B cell (primary cell): ENCODE results near the gene TOR2A. TPM values are rescaled to one million over a fixed set of nuclear protein-coding genes. Genes with fewer than 3 reads are reported as not detected.

ENCODE experiments used
- ATAC-seq: fragments of 200-7000 bp; cut with Tn5 transposase; one replicate; pipeline ENCODE4 v1.10.0; 2021; ENCODE audit warnings: low read depth, mild to moderate bottlenecking, moderate number of reproducible peaks, moderate library complexity
- CTCF ChIA-PET: fragments of 350-600 bp; sonication (Branson Sonifier 250); formaldehyde crosslinking; loops from one replicate; lab custom pipeline; 2021; ENCODE audit warnings: antibody characterized with exemption, inconsistent platforms; lab: Charles Lee
- POLR2A ChIA-PET: fragments of 350-600 bp; sonication (Branson Sonifier 250); formaldehyde crosslinking; loops from one replicate; lab custom pipeline; 2021; ENCODE audit warnings: antibody characterized with exemption; lab: Charles Lee
- DNase-seq: peaks from one replicate; pipeline ENCODE4 v3.0.0; 2013
- H2AFZ ChIP-seq: 2 replicates; pipeline ENCODE4 v1.6.1; 2012; ENCODE audit warnings: mild to moderate bottlenecking, low read depth, low read length; ENCODE audit not compliant: insufficient read depth, poor library complexity, severe bottlenecking
- H3K27ac ChIP-seq, 2 donors: 1 replicate in 1 of 2; 2 replicates in 1 of 2; pipeline ENCODE4 v1.5.1; 2012 to 2013; ENCODE audit warnings: low read length in 2 of 2, mild to moderate bottlenecking in 2 of 2, moderate library complexity in 1 of 2
- H3K27me3 ChIP-seq, 4 experiments: fragments of 200-600 bp in 1 of 4; sonication (generic) in 1 of 4; replicated peaks in 1 of 4; 1 replicate in 2 of 4; 2 replicates in 2 of 4; pipeline versions ENCODE4 v1.6.1 to v1.7.0; 2013 to 2016; ENCODE audit warnings: low read length in 3 of 4, mild to moderate bottlenecking in 2 of 4, mixed read lengths in 1 of 4, moderate library complexity in 1 of 4; ENCODE audit not compliant: insufficient read depth in 4 of 4, control insufficient read depth in 3 of 4; ENCODE audit errors: control extremely low read depth in 1 of 4
- H3K36me3 ChIP-seq, 2 experiments: replicated peaks in 1 of 2; 1 replicate in 1 of 2; 2 replicates in 1 of 2; pipeline versions ENCODE4 v1.6.1 to v1.7.1; 2013; ENCODE audit warnings: low read length in 1 of 2; ENCODE audit not compliant: insufficient read depth in 2 of 2, control insufficient read depth in 1 of 2; ENCODE audit errors: control extremely low read depth in 1 of 2, extremely low read depth in 1 of 2
- H3K4me1 ChIP-seq, 2 donors: fragments of 200-600 bp in 1 of 2; sonication (generic) in 1 of 2; 1 replicate in 1 of 2; 2 replicates in 1 of 2; pipeline versions ENCODE4 v1.5.1 to v1.6.1; 2013 to 2017; ENCODE audit warnings: low read length in 2 of 2; ENCODE audit not compliant: control insufficient read depth in 2 of 2, insufficient read depth in 2 of 2
- H3K4me2 ChIP-seq: replicated peaks from 2 replicates; pipeline ENCODE3; 2012; ENCODE audit warnings: mild to moderate bottlenecking, low read depth, low read length; ENCODE audit not compliant: poor library complexity, severe bottlenecking
- H3K4me3 ChIP-seq, 5 experiments: fragments of 200-600 bp in 1 of 5; sonication (generic) in 1 of 5; 1 replicate in 3 of 5; 2 replicates in 2 of 5; pipeline versions ENCODE4 v1.5.1 to v1.7.0; 2011 to 2016; ENCODE audit warnings: low read length in 4 of 5, mild to moderate bottlenecking in 4 of 5, low read depth in 2 of 5, control low read depth in 1 of 5, moderate library complexity in 1 of 5; ENCODE audit not compliant: insufficient read depth in 1 of 5; ENCODE audit errors: control extremely low read depth in 1 of 5, extremely low read depth in 1 of 5
- H3K79me2 ChIP-seq: fragments of 200-600 bp; sonication (generic); one replicate; pipeline ENCODE4 v1.6.0; 2016; ENCODE audit warnings: low read length; ENCODE audit not compliant: control insufficient read depth, insufficient read depth
- H3K9ac ChIP-seq: fragments of 200-600 bp; sonication (generic); 2 replicates; pipeline ENCODE4 v1.6.1; 2017; ENCODE audit warnings: mild to moderate bottlenecking, low read length, moderate library complexity
- H3K9me3 ChIP-seq, 3 donors: one replicate each; pipeline versions ENCODE4 v1.6.1 to v1.7.1; 2013; ENCODE audit warnings: low read length in 2 of 3; ENCODE audit not compliant: control insufficient read depth in 2 of 3, insufficient read depth in 1 of 3; ENCODE audit errors: control extremely low read depth in 1 of 3
- H4K20me1 ChIP-seq: 2 replicates; pipeline ENCODE4 v1.6.0; 2012; ENCODE audit warnings: mild to moderate bottlenecking, low read length; ENCODE audit not compliant: insufficient read depth, control insufficient read depth, poor library complexity, severe bottlenecking
- H3K27ac Mint-ChIP-seq: one replicate; pipeline ENCODE4 v1.8.0; 2021; ENCODE audit warnings: mixed read lengths
- H3K27me3 Mint-ChIP-seq: one replicate; pipeline ENCODE4 v1.8.0; 2021; ENCODE audit warnings: mixed read lengths
- H3K4me1 Mint-ChIP-seq: one replicate; pipeline ENCODE4 v1.8.0; 2021; ENCODE audit warnings: mixed read lengths
- H3K4me3 Mint-ChIP-seq: one replicate; pipeline ENCODE4 v1.8.0; 2021; ENCODE audit warnings: mixed read lengths
- H3K9me3 Mint-ChIP-seq: one replicate; pipeline ENCODE4 v1.8.0; 2022; ENCODE audit warnings: mixed read lengths; ENCODE audit not compliant: insufficient read depth
- CTCF ChIP-seq: fragments of 200-600 bp; IDR thresholded peaks from one replicate; pipeline ENCODE4 v1.8.0; 2022; ENCODE audit warnings: antibody characterized with exemption, mild to moderate bottlenecking
- EZH2 ChIP-seq: IDR thresholded peaks from 2 replicates; pipeline ENCODE4 v1.6.1; 2012; ENCODE audit warnings: borderline replicate concordance, low read depth, mild to moderate bottlenecking, moderate library complexity, low read length; ENCODE audit not compliant: insufficient read depth, poor library complexity, severe bottlenecking
- WGBS: methylation state at CpG from one replicate; pipeline ENCODE4 v1.1.5; 2013; ENCODE audit warnings: missing lambda C conversion rate; ENCODE audit not compliant: insufficient coverage; 5-methylcytosine and 5-hydroxymethylcytosine counted together
- intact Hi-C: fragments of 100-400 bp; cut with micrococcal nuclease; formaldehyde crosslinking; loops from one replicate; pipeline ENCODE4 v1.10.0; 2022
- polyA plus RNA-seq: library from polyadenylated mRNA; depleted of rRNA; stranded (reverse); fragments of >200 nt; gene quantifications from 2 replicates; pipeline ENCODE4 v1.2.3, GENCODE V29; 2012
- total RNA-seq, 2 donors: library from RNA; stranded (reverse); fragments of 120-200 nt in 1 of 2; gene quantifications; 1 replicate in 1 of 2; 2 replicates in 1 of 2; pipeline versions ENCODE4 v1.2.3 to v1.2.4, GENCODE V29; 2013 to 2022

TOR2A gene
- total and polyA plus RNA-seq, 2 donors (not counting 1 experiment from before 2014, with no cell fraction given), result 15.8 to 26.5 TPM

GRCh38 chr9:127756233-127756632 is 21.1 kb upstream of the TOR2A start:
- no peak overlapping the region for H3K4me2 ChIP-seq
- H4K20me1 ChIP-seq, result peaks cover 95% of the 10 kb centered on the region
- no peak overlapping the region for H3K4me3 ChIP-seq
- H3K9me3 ChIP-seq, result no peaks in the 10 kb centered on the region
- peaks cover 11% of the 10 kb centered on the region for H3K4me1 Mint-ChIP-seq
- H3K27ac ChIP-seq, result no peak overlapping the region
- H3K27ac Mint-ChIP-seq, result no peak overlapping the region
- H3K27me3 ChIP-seq, result no peaks in the 10 kb centered on the region
- WGBS, result 100% methylated on average over 2 of the region's 3 CpGs
- H3K36me3 ChIP-seq, result peaks cover 0 to 57% of the 10 kb centered on the region in 2 experiments
- intact Hi-C loops, result no loop called here
- ChIA-PET CTCF (interaction anchor here (1.1 kb wide), 1 partner anchor 113 kb away, joined by 4 read pairs; no protein-coding TSS in a partner anchor), POLR2A (interaction anchor here (0.7 kb wide), 2 partner anchors 12 to 23 kb away, joined by 3 to 9 read pairs; no protein-coding TSS in a partner anchor)
- no peak overlapping the region for H3K9ac ChIP-seq
- TF ChIP-seq CTCF (no peak), EZH2 (no peak)
- DNase-seq, result no peak
- peaks cover 89% of the 10 kb centered on the region for H3K79me2 ChIP-seq
- H2AFZ ChIP-seq, result no peak overlapping the region
- H3K27me3 Mint-ChIP-seq, result no peaks in the 10 kb centered on the region
- no peak for ATAC-seq
- no peak overlapping the region for H3K4me3 Mint-ChIP-seq
- H3K9me3 Mint-ChIP-seq, result no peaks in the 10 kb centered on the region
- no peaks in the 10 kb centered on the region for H3K4me1 ChIP-seq

- no peak overlapping the region for H3K9ac ChIP-seq
- H3K4me1 ChIP-seq, result no peaks in the 10 kb centered on the region
- no peak overlapping the region for H3K4me2 ChIP-seq
- TF ChIP-seq EZH2 (no peak), CTCF (no peak)
- ATAC-seq (no peak), DNase-seq (no peak)
- peaks cover 2 to 57% of the 10 kb centered on the region in 2 experiments for H3K36me3 ChIP-seq
- Mint-ChIP-seq H3K27me3 (no peaks in the 10 kb centered on the region), H3K4me1 (peaks cover 11% of the 10 kb centered on the region), H3K9me3 (no peaks in the 10 kb centered on the region), H3K27ac (no peak overlapping the region), H3K4me3 (no peak overlapping the region)
- WGBS, result 98% methylated on average over 56 of the region's 61 CpGs
- intact Hi-C loops, result no loop called here
- no peak overlapping the region for H3K4me3 ChIP-seq
- CTCF ChIA-PET, result interaction anchor here (1.1 to 1.5 kb wide), 2 partner anchors 114 kb away, joined by 4 to 5 read pairs; no protein-coding TSS in a partner anchor
- no peak overlapping the region for H2AFZ ChIP-seq
- POLR2A ChIA-PET, result no interaction called here
- peaks cover 88% of the 10 kb centered on the region for H3K79me2 ChIP-seq
- no peak overlapping the region for H3K27ac ChIP-seq
- peaks cover 95% of the 10 kb centered on the region for H4K20me1 ChIP-seq
- H3K9me3 ChIP-seq, result no peaks in the 10 kb centered on the region
- no peaks in the 10 kb centered on the region for H3K27me3 ChIP-seq
Observed at GRCh38 chr9:127755061-127756060, 20.3 kb upstream of the TOR2A start.
